Body of pancreas (tissue), 4 donors: Measurements from ENCODE around the gene RASA3. TPM values are rescaled to one million over a fixed set of nuclear protein-coding genes. Genes with fewer than 3 reads are reported as not detected.
"Not testable (repeated sequence)": the region's sequence is repeated elsewhere in the genome, so short reads cannot be mapped to it uniquely, and the experiment has no call there.

Experiments used
- ATAC-seq: fragments of 150-250 bp; one replicate; pipeline ENCODE4 v1.9.1; 2016
- DNase-seq, 4 donors: peaks; one replicate each; pipeline ENCODE4 v3.0.0-alpha.2; 2019
- H3K27ac ChIP-seq, 4 donors: fragments of 200-600 bp; sonication (generic); 1 replicate in 3 of 4; 2 replicates in 1 of 4; pipeline versions ENCODE4 v1.5.1 to v1.6.1; 2016 to 2019; ENCODE audit warnings: mild to moderate bottlenecking in 1 of 4, mixed read lengths in 1 of 4, moderate library complexity in 1 of 4
- H3K27me3 ChIP-seq, 2 donors: fragments of 200-600 bp; sonication (generic); one replicate each; pipeline ENCODE4 v1.6.0; 2016; ENCODE audit warnings: mild to moderate bottlenecking in 1 of 2
- H3K36me3 ChIP-seq, 2 donors: fragments of 200-600 bp; sonication (generic); replicated peaks in 1 of 2; 2 replicates each; pipeline ENCODE4 v1.5.1; 2016; ENCODE audit warnings: low read depth in 2 of 2; ENCODE audit not compliant: insufficient read depth in 1 of 2
- H3K4me1 ChIP-seq: fragments of 200-600 bp; sonication (generic); one replicate; pipeline ENCODE4 v1.6.0; 2016
- H3K4me3 ChIP-seq, 2 donors: fragments of 200-600 bp; sonication (generic); 1 replicate in 1 of 2; 2 replicates in 1 of 2; pipeline ENCODE4 v1.5.1; 2016 to 2019
- H3K9me3 ChIP-seq, 3 donors: fragments of 200-600 bp; sonication (generic); 1 replicate in 2 of 3; 2 replicates in 1 of 3; pipeline ENCODE4 v1.5.1; 2016
- CTCF ChIP-seq, 7 experiments: fragments of 450-650 bp in 4 of 7; fragments of 200-600 bp in 3 of 7; sonication (generic) in 3 of 7; IDR thresholded peaks; one replicate each; pipeline ENCODE4 v1.5.1; 2016 to 2019; ENCODE audit warnings: antibody characterized with exemption in 7 of 7
- POLR2A ChIP-seq, 3 donors: fragments of 450-650 bp; IDR thresholded peaks; one replicate each; pipeline ENCODE4 v1.6.1; 2016; ENCODE audit warnings: antibody characterized with exemption in 3 of 3, mild to moderate bottlenecking in 2 of 3
- WGBS, 2 donors: methylation state at CpG; one replicate each; pipeline ENCODE4 v1.1.5; 2017; 5-methylcytosine and 5-hydroxymethylcytosine counted together
- intact Hi-C: fragments of 100-400 bp; cut with DNase I; formaldehyde crosslinking; loops from one replicate; pipeline ENCODE4 v1.15.1; 2023
- total RNA-seq, 2 donors: library from RNA; depleted of rRNA; stranded (reverse); fragments of >200 nt; gene quantifications; one replicate each; pipeline ENCODE4 v1.1.0, GENCODE V29; 2016

The RASA3 gene
- total RNA-seq, 2 donors from 2014 or later, result 10.2 to 19.2 TPM

GRCh38 chr13:114020750-114021463 lies 111.5 kb downstream of the RASA3 start:
- no peak for DNase-seq
- intact Hi-C loops, result no loop called here

DNA sequence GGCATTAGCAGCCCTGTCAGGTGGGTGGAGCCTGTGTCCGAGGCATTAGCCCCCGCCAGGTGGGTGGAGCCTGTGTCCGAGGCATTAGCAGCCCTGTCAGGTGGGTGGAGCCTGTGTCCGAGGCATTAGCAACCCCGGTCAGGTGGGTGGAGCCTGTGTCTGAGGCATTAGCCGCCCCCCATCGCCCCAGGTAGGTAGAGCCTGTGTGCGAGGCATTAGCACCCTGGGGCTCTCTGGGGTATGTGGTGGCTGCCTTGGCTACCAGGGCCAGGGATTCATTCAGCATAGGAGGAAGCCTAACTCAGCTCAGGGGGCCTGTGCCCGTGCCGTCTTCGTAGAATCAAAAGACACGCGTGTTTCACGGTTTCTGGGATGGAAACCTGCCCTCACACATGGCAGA lies 112.3 kb downstream of the RASA3 start:
- WGBS, 2 donors, result 92 to 93% methylated on average over 3 to 10 of the region's 14 CpGs
- DNase-seq, ATAC-seq, H3K27me3 ChIP-seq, H3K9me3 ChIP-seq, H3K4me3 ChIP-seq, H3K27ac ChIP-seq, H3K36me3 ChIP-seq, intact Hi-C loops, H3K4me1 ChIP-seq: not testable (repeated sequence)

More at GRCh38 chr13:114020750-114021463, 111.5 kb downstream of the RASA3 start:
- TF ChIP-seq POLR2A (IDR thresholded peaks at IDR 0.05) (no peak), CTCF (IDR thresholded peaks at IDR 0.05) (no peak)
- no peak for ATAC-seq
- Histone ChIP-seq H3K4me1 (peaks cover 6% of the 10 kb centered on the region), H3K36me3 (no peaks in the 10 kb centered on the region), H3K27ac (no peak overlapping the region), H3K27me3 (no peaks in the 10 kb centered on the region), H3K4me3 (no peak overlapping the region), H3K9me3 (no peaks in the 10 kb centered on the region)
- WGBS, 2 donors, result 88 to 94% methylated on average over 25 to 32 of the region's 32 CpGs

GRCh38 chr13:114019367-114019766 lies 113.1 kb downstream of the RASA3 start:
- TF ChIP-seq CTCF (IDR thresholded peaks at IDR 0.05) (no peak), POLR2A (IDR thresholded peaks at IDR 0.05) (no peak)
- Histone ChIP-seq H3K27ac (no peak overlapping the region), H3K27me3 (no peaks in the 10 kb centered on the region), H3K36me3 (no peaks in the 10 kb centered on the region), H3K4me1 (no peaks in the 10 kb centered on the region), H3K4me3 (no peak overlapping the region), H3K9me3 (no peaks in the 10 kb centered on the region)
- intact Hi-C loops, result loop anchor here (10.0 kb wide), 1 partner anchor 215 kb away; no protein-coding TSS in a partner anchor
- 74 to 82% methylated on average over 7 to 12 of the region's 13 CpGs for WGBS, 2 donors
- no peak for DNase-seq
- no peak for ATAC-seq

- H3K27me3 ChIP-seq, result no peaks in the 10 kb centered on the region
- no peaks in the 10 kb centered on the region for H3K36me3 ChIP-seq
- TF ChIP-seq POLR2A (IDR thresholded peaks at IDR 0.05) (no peak), CTCF (IDR thresholded peaks at IDR 0.05) (no peak)
Measured at GRCh38 chr13:114018461-114019055, 113.9 kb downstream of the RASA3 start.

DNA sequence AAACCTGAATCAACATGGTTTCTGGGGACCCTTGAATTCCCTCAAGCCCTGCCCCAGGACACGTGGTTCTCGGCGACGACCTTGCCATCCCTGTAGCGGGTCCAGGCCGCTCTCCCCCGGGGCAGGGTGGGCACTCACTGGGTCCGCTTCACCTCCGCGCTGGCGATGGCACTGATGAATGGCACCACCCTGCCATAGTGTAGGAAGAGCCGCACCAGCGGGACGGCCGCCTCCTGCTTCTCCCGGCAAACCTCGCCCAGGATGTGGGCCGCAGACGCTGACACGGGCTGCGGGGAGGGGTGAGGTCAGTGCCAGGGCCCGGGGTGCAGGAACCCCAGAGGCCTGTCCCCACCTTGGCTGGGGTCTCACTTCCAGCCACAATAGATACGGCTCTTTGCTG lies 114.5 kb downstream of the RASA3 start:
- 93 to 98% methylated on average over 15 to 23 of the region's 23 CpGs for WGBS, 2 donors
- Histone ChIP-seq H3K4me1 (no peaks in the 10 kb centered on the region), H3K27ac (no peak overlapping the region), H3K27me3 (no peaks in the 10 kb centered on the region), H3K4me3 (no peak overlapping the region), H3K9me3 (no peaks in the 10 kb centered on the region), H3K36me3 (no peaks in the 10 kb centered on the region)
- TF ChIP-seq CTCF (IDR thresholded peaks at IDR 0.05), result no peak
- TF ChIP-seq POLR2A (IDR thresholded peaks at IDR 0.05), result no peak
- intact Hi-C loops, result loop anchor here (10.0 kb wide), 1 partner anchor 213 kb away; no protein-coding TSS in a partner anchor
- ATAC-seq, result no peak
- no peak for DNase-seq

More at GRCh38 chr13:114018461-114019055, 113.9 kb downstream of the RASA3 start:
- Histone ChIP-seq H3K4me1 (no peaks in the 10 kb centered on the region), H3K4me3 (no peak overlapping the region), H3K27ac (no peak overlapping the region), H3K9me3 (no peaks in the 10 kb centered on the region)
- DNase-seq (no peak), ATAC-seq (no peak)
- WGBS, 2 donors, result 90 to 100% methylated on average over 1 to 20 of the region's 20 CpGs
- intact Hi-C loops, result loop anchor here (10.0 kb wide), 1 partner anchor 214 kb away; no protein-coding TSS in a partner anchor
